OCI-LY3 (cell line): ENCODE measurements around the gene IFNAR1.
A peak's percentile ranks its signal among the peaks of the same experiment; 100 is the strongest.

ENCODE experiments used
- CTCF ChIP-seq: fragments of 200-600, 300-600 bp; sonication (generic); IDR thresholded peaks from 2 replicates; pipeline ENCODE4 v1.5.1; 2014; ENCODE audit warnings: antibody characterized with exemption, low read length, low read depth
- EZH2phosphoT487 ChIP-seq: fragments of 200-600 bp; shearing (Covaris generic); IDR thresholded peaks from 2 replicates; pipeline ENCODE4 v1.6.1; 2018; ENCODE audit warnings: antibody characterized with exemption, mixed run types, low read depth

- TF ChIP-seq CTCF (0 out of 2 replicates have a peak, but pooled peaks have one; percentile 7), EZH2phosphoT487 (no peak)
These were observed 61.5 kb downstream of the IFNAR1 start for GRCh38 chr21:33386222-33386784.
